SU-DHL-6 (cell line): ENCODE measurements around the gene TFDP2.

Source experiments
- H2AFZ ChIP-seq: fragments of 200-600 bp; sonication (generic); 2 replicates; pipeline ENCODE4 v1.6.1; 2014; ENCODE audit warnings: low read depth, mild to moderate bottlenecking, moderate library complexity, mixed read lengths, antibody characterized with exemption, low read length; ENCODE audit not compliant: severe bottlenecking
- H3F3A ChIP-seq: fragments of 200-600 bp; shearing (Covaris generic); 2 replicates; pipeline ENCODE4 v1.6.0; 2016; ENCODE audit warnings: antibody characterized with exemption, mild to moderate bottlenecking; ENCODE audit not compliant: insufficient read depth
- H3K27ac ChIP-seq: fragments of 200-600 bp; sonication (generic); 2 replicates; pipeline ENCODE4 v1.5.1; 2016; ENCODE audit warnings: low read depth, mild to moderate bottlenecking, low read length, moderate library complexity, mixed read lengths
- H3K27me3 ChIP-seq: fragments of 200-600 bp; sonication (generic), shearing (Covaris generic); 2 replicates; pipeline ENCODE4 v1.6.0; 2014; ENCODE audit warnings: mild to moderate bottlenecking, low read length
- H3K36me3 ChIP-seq: fragments of 200-600 bp; sonication (generic); 2 replicates; pipeline ENCODE4 v1.6.1; 2014; ENCODE audit warnings: mild to moderate bottlenecking, low read length, mixed read lengths
- H3K4me2 ChIP-seq: fragments of 300-600, 200-600 bp; shearing (Covaris generic), sonication (generic); 2 replicates; pipeline ENCODE4 v1.6.0; 2014; ENCODE audit warnings: low read length, low read depth, mild to moderate bottlenecking; ENCODE audit not compliant: poor library complexity, severe bottlenecking
- H3K4me3 ChIP-seq: fragments of 200-600 bp; sonication (generic); 2 replicates; pipeline ENCODE4 v1.5.1; 2014; ENCODE audit warnings: antibody characterized with exemption, low read length, mild to moderate bottlenecking, mixed read lengths; ENCODE audit not compliant: insufficient read depth, poor library complexity, severe bottlenecking
- H3K79me2 ChIP-seq: fragments of 200-600 bp; sonication (generic); 2 replicates; pipeline ENCODE4 v1.6.1; 2014; ENCODE audit warnings: mild to moderate bottlenecking, low read length, moderate library complexity; ENCODE audit not compliant: insufficient read depth
- H3K9ac ChIP-seq: fragments of 200-600 bp; sonication (generic); 2 replicates; pipeline ENCODE4 v1.7.0; 2014; ENCODE audit warnings: mild to moderate bottlenecking, low read length
- H3K9me2 ChIP-seq: fragments of 200-600 bp; sonication (generic); replicated peaks from 2 replicates; pipeline ENCODE4 v1.6.1; 2014; ENCODE audit warnings: low read length; ENCODE audit not compliant: insufficient read depth
- H3K9me3 ChIP-seq: fragments of 200-600 bp; sonication (generic); 2 replicates; pipeline ENCODE4 v1.6.1; 2014; ENCODE audit warnings: low read length, mixed read lengths; ENCODE audit not compliant: insufficient read depth
- H4K20me1 ChIP-seq: fragments of 200-600 bp; sonication (generic); 2 replicates; pipeline ENCODE4 v1.6.1; 2014; ENCODE audit warnings: low read depth, mild to moderate bottlenecking, antibody characterized with exemption, low read length, moderate library complexity, mixed read lengths
- EZH2phosphoT487 ChIP-seq: fragments of 200-600 bp; sonication (generic), shearing (Covaris generic); conservative IDR thresholded peaks from 2 replicates; pipeline ENCODE4 v1.6.1; 2018; ENCODE audit warnings: mild to moderate bottlenecking, antibody characterized with exemption, low read length, moderate library complexity, mixed read lengths
- TF ChIP-seq, protein P1 (sequence below): fragments of 200-600 bp; sonication (generic); IDR thresholded peaks from one replicate; pipeline ENCODE4 v1.5.1; 2017; ENCODE audit warnings: antibody characterized with exemption, mild to moderate bottlenecking, low read length, moderate library complexity; ENCODE audit not compliant: insufficient read depth, poor library complexity, severe bottlenecking

The TFDP2 gene

DNA sequence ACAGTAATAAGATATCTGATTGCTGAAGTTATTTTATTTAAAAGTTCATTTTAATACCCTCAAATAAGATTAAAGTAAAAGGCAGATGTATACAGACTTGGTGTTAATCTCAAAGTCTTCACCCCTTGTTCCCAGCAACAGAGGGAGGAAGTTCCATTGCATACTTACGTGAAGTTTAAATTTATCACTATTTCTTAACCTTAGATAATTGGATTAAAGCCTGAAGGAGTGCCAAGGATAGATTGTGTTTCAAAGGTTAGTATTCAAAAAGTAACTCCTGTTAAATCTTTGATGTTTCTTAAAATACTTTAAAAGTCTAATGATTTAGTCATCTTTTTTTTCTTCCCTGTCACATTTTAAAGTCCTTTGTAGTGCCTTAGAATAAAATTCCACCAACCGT lies 233.6 kb downstream of the TFDP2 start:
- Histone ChIP-seq H3K9me2 (no peaks in the 10 kb centered on the region), H3F3A (peaks cover 7% of the 10 kb centered on the region; the same call in 1 of the 2 replicates), H3K27me3 (no peaks in the 10 kb centered on the region), H3K9me3 (no peaks in the 10 kb centered on the region), H3K4me2 (no peak overlapping the region), H2AFZ (no peak overlapping the region), H3K36me3 (peaks cover 41% of the 10 kb centered on the region), H3K79me2 (no peaks in the 10 kb centered on the region), H3K9ac (no peak overlapping the region), H3K4me3 (no peak overlapping the region), H4K20me1 (no peaks in the 10 kb centered on the region), H3K27ac (no peak overlapping the region)
- TF ChIP-seq EZH2phosphoT487, result no peak
- TF ChIP-seq, protein P1, sequence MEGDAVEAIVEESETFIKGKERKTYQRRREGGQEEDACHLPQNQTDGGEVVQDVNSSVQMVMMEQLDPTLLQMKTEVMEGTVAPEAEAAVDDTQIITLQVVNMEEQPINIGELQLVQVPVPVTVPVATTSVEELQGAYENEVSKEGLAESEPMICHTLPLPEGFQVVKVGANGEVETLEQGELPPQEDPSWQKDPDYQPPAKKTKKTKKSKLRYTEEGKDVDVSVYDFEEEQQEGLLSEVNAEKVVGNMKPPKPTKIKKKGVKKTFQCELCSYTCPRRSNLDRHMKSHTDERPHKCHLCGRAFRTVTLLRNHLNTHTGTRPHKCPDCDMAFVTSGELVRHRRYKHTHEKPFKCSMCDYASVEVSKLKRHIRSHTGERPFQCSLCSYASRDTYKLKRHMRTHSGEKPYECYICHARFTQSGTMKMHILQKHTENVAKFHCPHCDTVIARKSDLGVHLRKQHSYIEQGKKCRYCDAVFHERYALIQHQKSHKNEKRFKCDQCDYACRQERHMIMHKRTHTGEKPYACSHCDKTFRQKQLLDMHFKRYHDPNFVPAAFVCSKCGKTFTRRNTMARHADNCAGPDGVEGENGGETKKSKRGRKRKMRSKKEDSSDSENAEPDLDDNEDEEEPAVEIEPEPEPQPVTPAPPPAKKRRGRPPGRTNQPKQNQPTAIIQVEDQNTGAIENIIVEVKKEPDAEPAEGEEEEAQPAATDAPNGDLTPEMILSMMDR, result no peak

GRCh38 chr3:141915016-141915415 lies 234.3 kb downstream of the TFDP2 start:
- no peaks in the 10 kb centered on the region for H3K9me2 ChIP-seq
- no peak overlapping the region for H3K27ac ChIP-seq
- no peaks in the 10 kb centered on the region for H3K27me3 ChIP-seq
- no peak overlapping the region for H3K4me2 ChIP-seq
- H3K4me3 ChIP-seq, result no peak overlapping the region
- H3K36me3 ChIP-seq, result peaks cover 42% of the 10 kb centered on the region
- no peaks in the 10 kb centered on the region for H3K9me3 ChIP-seq
- H2AFZ ChIP-seq, result no peak overlapping the region
- H3F3A ChIP-seq, result 0 out of 2 replicates have a peak, but pooled peaks cover 8% of the 10 kb centered on the region
- H3K9ac ChIP-seq, result no peak overlapping the region
- H4K20me1 ChIP-seq, result no peaks in the 10 kb centered on the region
- TF ChIP-seq, protein P1, result no peak
- TF ChIP-seq EZH2phosphoT487, result no peak
- no peaks in the 10 kb centered on the region for H3K79me2 ChIP-seq

- Histone ChIP-seq H3K9me2 (no peaks in the 10 kb centered on the region), H3K36me3 (peaks cover 42% of the 10 kb centered on the region), H4K20me1 (no peaks in the 10 kb centered on the region), H3K27me3 (no peaks in the 10 kb centered on the region), H3K79me2 (0 out of 2 replicates have a peak, but pooled peaks cover 4% of the 10 kb centered on the region), H3K9ac (no peak overlapping the region), H3F3A (0 out of 2 replicates have a peak, but pooled peaks cover 8% of the 10 kb centered on the region), H3K9me3 (no peaks in the 10 kb centered on the region), H3K27ac (no peak overlapping the region), H2AFZ (no peak overlapping the region), H3K4me3 (no peak overlapping the region), H3K4me2 (no peak overlapping the region)
- TF ChIP-seq, protein P1, result no peak
- no peak for TF ChIP-seq EZH2phosphoT487
Observed at GRCh38 chr3:141914311-141914710, 235.0 kb downstream of the TFDP2 start.
